GM19397 (cell line): ENCODE data around the gene GMEB2.
"Not testable (repeated sequence)": the region's sequence is repeated elsewhere in the genome, so short reads cannot be mapped to it uniquely, and the experiment has no call there.

Experiments
- ATAC-seq: cut with Tn5 transposase; IDR thresholded peaks from one replicate; pipeline ENCODE4 v1.9.1; 2021; ENCODE audit warnings: mild to moderate bottlenecking, moderate library complexity; ENCODE audit not compliant: unreplicated experiment

The GMEB2 gene

DNA sequence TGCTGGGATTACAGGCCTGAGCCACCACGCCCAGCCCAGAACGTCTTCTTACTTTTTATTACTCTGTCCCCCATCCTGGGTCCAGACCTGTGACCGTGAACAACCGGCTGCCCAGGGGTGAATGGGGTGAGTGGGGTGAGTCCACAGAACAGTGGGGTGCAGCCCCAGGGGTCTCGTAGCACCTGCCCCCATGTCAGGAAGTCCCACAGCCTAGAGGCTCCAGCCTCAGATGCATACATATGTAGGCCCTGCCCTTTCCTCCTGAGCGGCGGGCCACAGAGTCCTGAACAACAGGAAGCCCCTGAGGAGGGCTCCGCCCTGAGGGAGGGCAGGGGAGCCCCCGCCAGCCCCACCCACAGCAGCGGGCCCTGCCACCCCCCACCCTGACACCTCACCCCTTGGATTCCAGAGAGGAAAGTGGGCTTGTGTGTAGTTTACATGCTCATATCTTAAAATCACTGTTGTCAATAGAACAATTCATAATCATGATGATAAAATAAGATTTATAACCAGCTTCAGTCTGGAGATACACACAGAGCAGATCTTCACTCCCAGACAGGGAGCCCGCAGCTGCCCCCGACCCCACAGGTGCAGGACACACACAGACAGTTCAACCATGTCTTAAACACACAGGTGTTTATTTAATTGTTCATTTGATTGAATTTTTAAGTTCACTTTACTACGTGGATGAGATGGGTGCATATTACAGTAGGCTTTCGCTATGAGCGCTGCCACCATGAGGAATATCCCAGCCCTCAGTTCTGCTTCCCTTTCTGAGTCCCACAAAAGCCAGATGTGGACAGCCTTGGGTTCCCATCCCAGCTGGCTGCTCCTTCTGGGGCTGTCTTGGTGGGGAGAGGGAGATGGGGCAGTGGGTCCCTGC lies 12.4 kb upstream of the GMEB2 start:
- no peak for ATAC-seq

DNA sequence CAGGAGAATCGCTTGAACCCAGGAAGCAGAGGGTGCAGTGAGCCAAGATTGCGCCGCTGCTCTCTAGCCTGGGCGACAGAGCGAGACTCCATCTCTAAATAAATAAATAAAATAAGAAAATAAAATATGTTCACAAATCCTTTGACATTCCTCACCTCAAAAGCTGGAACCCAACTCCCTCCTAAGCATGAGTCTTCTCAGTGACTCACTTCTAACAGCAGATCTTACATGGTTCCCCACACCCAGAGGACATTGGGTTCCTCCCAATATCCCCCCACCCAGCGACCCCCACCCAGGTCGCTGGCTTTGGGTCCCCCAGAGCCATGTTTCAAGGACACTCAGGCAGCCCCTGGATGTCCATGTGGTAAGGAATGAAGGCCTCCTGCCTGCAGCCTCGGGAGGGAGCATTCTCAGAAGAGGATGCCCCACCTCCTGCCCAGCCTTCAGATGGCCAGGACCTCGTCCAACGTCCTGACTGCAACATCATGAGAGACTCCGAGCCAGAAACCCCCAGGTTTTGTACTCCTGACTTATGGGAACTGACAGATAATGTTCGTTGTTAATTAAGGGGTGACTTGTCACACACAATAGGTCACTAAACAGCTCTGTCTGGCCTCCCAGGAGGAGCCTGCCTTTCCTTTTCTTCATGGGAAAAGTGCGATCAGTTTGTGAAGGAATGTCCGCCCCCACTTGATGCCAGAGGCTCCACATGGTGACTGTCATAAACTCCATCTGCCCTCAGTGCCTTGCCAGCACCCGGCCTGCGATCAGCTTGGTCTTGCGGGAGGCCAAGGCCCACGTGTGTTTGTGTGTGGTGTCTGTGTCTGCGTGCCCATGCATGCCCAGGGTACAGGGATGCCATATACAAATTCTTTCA lies 10.1 kb upstream of the GMEB2 start:
- no peak for ATAC-seq

GRCh38 chr20:63635431-63636141 lies 8.7 kb upstream of the GMEB2 start:
- ATAC-seq, result no peak

DNA sequence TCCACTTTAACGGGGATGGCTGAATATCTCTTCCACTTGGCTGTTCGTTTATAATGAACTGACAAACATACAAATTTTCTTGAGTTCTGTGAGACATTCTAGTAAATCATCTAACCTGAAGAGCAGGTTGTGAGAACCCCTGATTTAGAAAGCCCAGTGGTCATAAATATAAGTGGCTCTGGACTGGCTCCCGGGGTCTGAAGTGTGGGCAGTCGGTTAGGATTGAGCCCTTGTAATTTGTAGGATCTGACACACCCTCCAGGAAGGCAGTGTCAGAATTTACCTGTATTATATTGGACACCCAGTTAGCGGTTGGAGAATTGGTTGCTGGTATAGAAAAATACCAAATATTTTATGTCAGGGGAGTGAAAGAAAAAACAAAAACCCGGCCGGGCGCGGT lies 6.8 kb upstream of the GMEB2 start:
- ATAC-seq, result no peak

GRCh38 chr20:63631426-63631825 lies 4.5 kb upstream of the GMEB2 start:
- not testable (repeated sequence) for ATAC-seq

- not testable (repeated sequence) for ATAC-seq
Measured at GRCh38 chr20:63630956-63631355, 4.1 kb upstream of the GMEB2 start.

- ATAC-seq, result no peak
Measured at GRCh38 chr20:63628246-63628975, 1.5 kb upstream of the GMEB2 start.

DNA sequence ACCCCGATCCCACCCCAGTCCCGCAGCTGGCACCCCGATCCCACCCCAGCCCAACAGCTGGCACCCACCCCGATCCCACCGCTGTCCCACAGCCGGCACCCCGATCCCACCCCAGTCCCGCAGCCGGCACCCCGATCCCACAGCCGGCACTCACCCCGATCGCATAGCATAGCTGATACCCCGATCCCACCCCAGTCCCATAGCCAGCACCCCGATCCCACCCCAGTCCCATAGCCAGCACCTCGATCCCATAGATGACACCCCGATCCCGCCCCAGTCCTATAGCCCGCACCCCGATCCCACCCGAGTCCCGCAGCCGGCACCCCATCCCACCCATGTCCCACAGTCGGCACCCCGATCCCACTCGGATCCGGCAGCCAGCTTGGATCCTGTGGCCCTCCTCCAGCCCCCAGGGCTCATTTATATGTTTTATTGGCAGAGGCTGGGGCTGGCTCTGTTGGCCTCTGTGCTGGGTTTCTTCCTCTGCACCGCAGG lies 897 bp upstream of the GMEB2 start:
- ATAC-seq, result no peak

DNA sequence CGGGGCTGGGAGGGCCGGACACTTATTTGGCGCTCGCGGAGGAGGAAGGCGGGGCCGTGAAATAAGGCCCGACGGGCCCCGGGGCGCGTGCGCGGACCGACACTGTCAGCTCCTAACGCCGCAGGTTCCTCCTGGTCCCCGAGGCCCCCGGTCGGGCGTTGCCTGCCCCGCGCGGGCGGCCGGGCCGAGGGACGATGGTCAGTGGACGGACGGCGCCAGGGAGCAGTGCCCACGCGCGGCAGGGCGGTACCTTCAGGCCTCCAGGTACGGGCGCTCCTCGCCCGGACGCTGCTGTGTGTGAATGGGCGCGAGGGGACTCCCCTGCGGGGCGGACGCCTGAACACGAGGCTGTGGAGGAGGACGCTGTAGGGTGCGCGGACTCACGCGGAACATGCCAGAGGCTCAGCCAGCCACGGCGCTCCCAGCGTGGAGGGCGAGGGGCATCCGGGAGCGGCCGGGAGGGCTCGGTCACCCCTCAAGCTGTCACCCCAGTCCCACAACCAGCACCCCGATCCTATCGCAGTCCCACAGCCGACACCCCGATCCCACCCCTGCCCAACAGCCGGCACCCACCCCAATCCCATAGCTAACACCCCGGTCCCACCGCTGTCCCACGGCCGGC lies 339 bp upstream of the GMEB2 start:
- peak; percentile 68 for ATAC-seq

- ATAC-seq, result no peak
Measured at GRCh38 chr20:63625771-63626423, 1.0 kb downstream of the GMEB2 start.

GRCh38 chr20:63624486-63624885 lies 2.4 kb downstream of the GMEB2 start:
- ATAC-seq, result no peak

DNA sequence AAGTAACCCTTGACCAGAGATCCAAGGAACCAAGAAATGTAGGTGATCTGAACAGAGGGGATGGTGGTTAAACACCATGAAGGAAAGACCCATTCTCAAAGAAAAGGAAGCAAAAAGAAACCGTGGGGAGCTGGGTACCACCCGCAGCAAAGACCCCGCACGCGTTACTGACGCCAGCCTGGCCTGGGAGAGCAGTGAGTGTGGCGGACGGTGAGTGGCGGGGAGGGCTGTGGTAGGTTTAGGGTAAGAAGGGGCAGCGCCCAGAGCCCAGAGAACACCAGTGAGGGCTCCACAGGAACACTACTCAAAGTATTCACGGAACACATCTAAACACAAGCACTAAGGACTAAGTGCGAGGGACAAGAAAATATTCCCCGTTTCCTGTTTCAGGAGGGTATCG lies 4.2 kb downstream of the GMEB2 start:
- no peak for ATAC-seq

- no peak for ATAC-seq
Measured at GRCh38 chr20:63622096-63622495, 4.8 kb downstream of the GMEB2 start.

DNA sequence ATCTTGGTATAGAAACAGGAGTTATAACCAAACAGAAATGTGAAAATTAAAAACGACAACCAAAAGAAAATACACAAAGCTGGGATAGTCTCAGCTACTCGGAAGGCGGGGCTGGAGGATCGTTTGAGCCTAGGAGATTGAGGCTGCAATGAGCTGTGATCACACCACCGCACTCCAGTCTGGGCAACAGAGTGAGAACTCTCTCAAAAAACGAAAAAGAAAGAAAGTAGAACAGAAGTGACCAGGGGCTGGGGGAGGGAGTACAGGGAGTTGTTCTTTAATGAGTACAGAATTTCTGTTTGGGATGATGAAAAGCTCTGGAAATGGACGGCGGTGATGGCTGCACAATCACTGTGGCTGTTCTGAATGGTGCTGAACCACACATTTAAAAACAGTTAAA lies 5.9 kb downstream of the GMEB2 start:
- no peak for ATAC-seq

DNA sequence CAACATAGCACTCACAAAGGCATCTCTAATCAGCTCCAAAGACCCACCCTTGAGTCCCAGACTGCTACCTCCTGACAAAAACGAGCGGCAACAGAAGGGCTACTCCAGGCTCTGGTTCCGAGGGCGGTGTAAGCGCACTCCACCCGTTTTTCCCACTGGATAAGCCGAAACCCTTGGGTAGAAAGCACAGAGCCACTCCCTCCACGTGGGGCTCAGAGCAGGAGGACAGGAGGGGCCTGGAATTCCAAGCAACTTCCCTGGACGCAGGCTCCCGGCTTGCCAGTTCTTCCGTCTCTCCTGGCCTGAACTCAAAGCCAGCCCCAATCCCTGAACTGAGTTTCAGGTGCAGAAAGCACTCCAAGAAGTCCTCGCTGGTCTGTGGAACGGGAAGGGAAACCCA lies 7.4 kb downstream of the GMEB2 start:
- no peak for ATAC-seq

- no peak for ATAC-seq
Measured at GRCh38 chr20:63619086-63619485, 7.8 kb downstream of the GMEB2 start.

DNA sequence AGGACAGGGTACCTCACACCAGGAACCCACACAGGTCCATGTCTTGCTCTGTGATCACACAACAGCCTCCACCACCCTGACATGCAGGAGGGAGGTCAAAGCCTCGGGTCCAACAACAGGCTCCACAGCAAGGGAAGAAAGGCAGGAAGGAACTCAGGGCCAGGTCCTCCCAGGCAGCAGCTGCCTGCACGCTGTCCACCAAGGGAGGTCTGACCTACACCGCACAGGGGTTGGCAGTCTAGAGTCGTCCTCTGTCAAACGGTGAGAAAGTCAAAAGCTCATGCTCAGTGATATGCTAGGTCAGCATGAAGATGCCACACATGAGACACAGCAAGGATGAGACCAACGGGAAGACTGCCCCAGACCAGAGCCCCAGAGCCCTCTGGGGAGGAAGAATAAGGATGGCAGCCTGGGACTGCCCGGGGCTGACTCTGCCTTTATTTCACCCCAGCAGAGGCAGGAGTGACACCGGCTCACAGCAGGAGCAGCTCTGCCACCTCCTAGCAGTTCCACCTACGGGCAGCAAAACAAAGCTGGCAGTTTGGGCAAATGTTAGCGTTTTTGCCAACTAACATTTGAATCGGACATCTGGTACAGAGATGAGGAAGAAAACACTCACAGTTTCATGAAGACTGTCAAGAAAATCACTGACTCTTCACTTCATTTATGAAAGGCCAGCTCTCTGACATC lies 8.5 kb downstream of the GMEB2 start:
- ATAC-seq, result no peak

- no peak for ATAC-seq
Measured at GRCh38 chr20:63617876-63618265, 9.0 kb downstream of the GMEB2 start.
